ENCODE measurements around the gene EID1.

Gene EID1

GRCh38 chr15:48868023-48868422 is 9.9 kb upstream of the EID1 start:
- no peak for DNase-seq (ENCODE audit: low spot score)

GRCh38 chr15:48868536-48868935 is 9.4 kb upstream of the EID1 start:
- in situ Hi-C loops (cut with MboI; ENCODE audit: low sequenced_read_pairs, unreplicated experiment) = loop anchor here (10.0 to 25.0 kb wide), 4 partner anchors 286 to 1269 kb away; partner anchors contain the start of gene COPS2
- no peak for DNase-seq (ENCODE audit: low spot score)
- TF ChIP-seq CTCF (IDR thresholded peaks at IDR 0.05; ENCODE audit: borderline replicate concordance, control extremely low read depth, extremely low read depth, insufficient read depth, missing control alignments) = no peak

More at GRCh38 chr15:48868023-48868422, 9.9 kb upstream of the EID1 start:
- TF ChIP-seq CTCF (IDR thresholded peaks at IDR 0.05; ENCODE audit: borderline replicate concordance, control extremely low read depth, extremely low read depth, insufficient read depth, missing control alignments) = no peak
- in situ Hi-C loops (cut with MboI; ENCODE audit: low sequenced_read_pairs, unreplicated experiment) = loop anchor here (10.0 to 25.0 kb wide), 4 partner anchors 287 to 1269 kb away; partner anchors contain the start of gene COPS2

GRCh38 chr15:48869966-48870365 is 8.0 kb upstream of the EID1 start:
- DNase-seq (ENCODE audit: low spot score) = no peak
- TF ChIP-seq CTCF (IDR thresholded peaks at IDR 0.05; ENCODE audit: borderline replicate concordance, control extremely low read depth, extremely low read depth, insufficient read depth, missing control alignments) = no peak
- in situ Hi-C loops (cut with MboI; ENCODE audit: low sequenced_read_pairs, unreplicated experiment) = loop anchor here (10.0 to 25.0 kb wide), 4 partner anchors 285 to 1267 kb away; partner anchors contain the start of gene COPS2

GRCh38 chr15:48871542-48871941 is 6.4 kb upstream of the EID1 start:
- no peak for TF ChIP-seq CTCF (IDR thresholded peaks at IDR 0.05; ENCODE audit: borderline replicate concordance, control extremely low read depth, extremely low read depth, insufficient read depth, missing control alignments)
- in situ Hi-C loops (cut with MboI; ENCODE audit: low sequenced_read_pairs, unreplicated experiment) = loop anchor here (25.0 kb wide), 2 partner anchors 1166 to 1266 kb away; no protein-coding TSS in a partner anchor
- DNase-seq (ENCODE audit: low spot score) = no peak

GRCh38 chr15:48872632-48873031 is 5.3 kb upstream of the EID1 start:
- in situ Hi-C loops (cut with MboI; ENCODE audit: low sequenced_read_pairs, unreplicated experiment) = loop anchor here (25.0 kb wide), 2 partner anchors 1165 to 1265 kb away; no protein-coding TSS in a partner anchor
- DNase-seq (ENCODE audit: low spot score) = no peak
- no peak for TF ChIP-seq CTCF (IDR thresholded peaks at IDR 0.05; ENCODE audit: borderline replicate concordance, control extremely low read depth, extremely low read depth, insufficient read depth, missing control alignments)

- no peak for TF ChIP-seq CTCF (IDR thresholded peaks at IDR 0.05; ENCODE audit: borderline replicate concordance, control extremely low read depth, extremely low read depth, insufficient read depth, missing control alignments)
- no peak for DNase-seq (ENCODE audit: low spot score)
- in situ Hi-C loops (cut with MboI; ENCODE audit: low sequenced_read_pairs, unreplicated experiment) = no loop called here
Observed at GRCh38 chr15:48875241-48875960, 2.5 kb upstream of the EID1 start.
